WTC11 (cell line): Measurements from ENCODE around the gene NBPF1.
"Not testable (repeated sequence)": the region's sequence is repeated elsewhere in the genome, so short reads cannot be mapped to it uniquely, and the experiment has no call there.

ENCODE experiments used
- RELA ChIP-seq: sonication (generic); formaldehyde crosslinking; IDR thresholded peaks from 2 replicates; pipeline ENCODE4 v1.8.1; 2022; ENCODE audit warnings: missing genetic modification reagents, mild to moderate bottlenecking, borderline replicate concordance
- TF ChIP-seq, protein P1 (sequence below): fragments of 200-600 bp; IDR thresholded peaks from 2 replicates; pipeline ENCODE4 v1.8.0; 2022; ENCODE audit warnings: antibody characterized with exemption

DNA sequence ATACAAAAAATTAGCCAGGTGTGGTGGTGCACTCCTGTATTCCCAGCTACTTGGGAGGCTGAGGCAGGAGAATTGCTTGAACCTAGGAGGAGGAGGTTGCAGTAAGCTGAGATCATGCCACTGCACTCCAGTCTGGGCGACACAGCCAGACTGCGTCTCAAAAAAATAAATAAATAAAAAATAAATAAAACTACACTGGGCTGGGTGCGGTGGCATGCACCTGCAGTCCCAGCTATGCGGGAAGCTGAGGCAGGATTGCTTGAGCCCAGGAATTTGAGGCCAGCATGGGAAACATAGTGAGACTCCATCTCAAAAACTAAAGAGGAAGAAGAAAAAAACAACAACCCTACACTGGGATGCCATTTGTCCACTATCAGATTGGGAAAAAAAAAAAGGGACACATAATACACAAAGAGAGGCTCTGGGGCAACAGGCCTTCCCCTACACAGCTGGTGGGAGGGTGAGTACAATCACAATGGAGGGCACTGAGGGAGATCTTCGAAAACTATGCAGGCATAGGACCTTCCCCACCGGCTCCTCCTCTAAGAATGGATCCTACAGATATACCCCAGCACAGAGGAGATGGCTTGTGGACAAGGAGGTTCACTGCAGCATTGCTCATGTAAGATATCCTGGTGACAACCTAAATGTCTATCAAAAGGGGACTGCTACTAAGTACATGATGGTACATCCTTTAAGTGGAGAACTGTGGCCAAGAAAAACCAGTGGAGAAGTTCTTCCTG lies 20.3 kb upstream of the NBPF1 start:
- not testable (repeated sequence) for TF ChIP-seq RELA
- TF ChIP-seq, protein P1, sequence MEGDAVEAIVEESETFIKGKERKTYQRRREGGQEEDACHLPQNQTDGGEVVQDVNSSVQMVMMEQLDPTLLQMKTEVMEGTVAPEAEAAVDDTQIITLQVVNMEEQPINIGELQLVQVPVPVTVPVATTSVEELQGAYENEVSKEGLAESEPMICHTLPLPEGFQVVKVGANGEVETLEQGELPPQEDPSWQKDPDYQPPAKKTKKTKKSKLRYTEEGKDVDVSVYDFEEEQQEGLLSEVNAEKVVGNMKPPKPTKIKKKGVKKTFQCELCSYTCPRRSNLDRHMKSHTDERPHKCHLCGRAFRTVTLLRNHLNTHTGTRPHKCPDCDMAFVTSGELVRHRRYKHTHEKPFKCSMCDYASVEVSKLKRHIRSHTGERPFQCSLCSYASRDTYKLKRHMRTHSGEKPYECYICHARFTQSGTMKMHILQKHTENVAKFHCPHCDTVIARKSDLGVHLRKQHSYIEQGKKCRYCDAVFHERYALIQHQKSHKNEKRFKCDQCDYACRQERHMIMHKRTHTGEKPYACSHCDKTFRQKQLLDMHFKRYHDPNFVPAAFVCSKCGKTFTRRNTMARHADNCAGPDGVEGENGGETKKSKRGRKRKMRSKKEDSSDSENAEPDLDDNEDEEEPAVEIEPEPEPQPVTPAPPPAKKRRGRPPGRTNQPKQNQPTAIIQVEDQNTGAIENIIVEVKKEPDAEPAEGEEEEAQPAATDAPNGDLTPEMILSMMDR = not testable (repeated sequence)
